ENCODE results near the gene CUEDC1. TPM values are rescaled to one million over a fixed set of nuclear protein-coding genes. Genes with fewer than 3 reads are reported as not detected.

The CUEDC1 gene
- total and polyA plus RNA-seq, 2 of the 13 experiments (the other 11 are each of a cell fraction or from before 2014, with no cell fraction given) = 7.4 to 12.9 TPM

DNA sequence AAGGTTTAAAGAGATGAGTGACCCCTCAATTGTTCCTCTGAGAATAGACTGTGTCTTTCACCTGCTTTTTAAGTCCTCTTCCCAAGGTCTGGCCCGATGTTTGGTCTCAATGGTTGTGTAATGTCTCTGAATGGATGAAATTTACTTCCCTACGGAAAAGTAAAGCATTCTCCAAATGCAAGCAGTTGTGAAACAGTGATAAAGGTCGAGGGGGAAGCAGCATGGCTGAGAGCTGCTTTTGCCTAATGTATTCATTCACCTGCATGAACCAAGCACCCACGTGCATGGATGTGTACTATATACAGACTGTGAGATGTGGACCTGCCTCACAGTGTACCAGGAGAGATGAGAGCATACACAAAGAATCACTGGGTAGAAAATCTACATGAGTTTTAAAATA, 116.8 kb downstream of the CUEDC1 start:
- H4K20me1 ChIP-seq (ENCODE audit: insufficient read depth, low read length) = no peaks in the 10 kb centered on the region
- CTCF ChIA-PET (ENCODE audit: low intra/inter-chr PET ratio, low total read pairs) = no interaction called here
- peak; percentile 90 for FAIRE-seq
- H3K4me1 ChIP-seq (ENCODE audit: insufficient read depth, low read length) = peaks cover 74% of the 10 kb centered on the region
- H3K36me3 ChIP-seq (replicated peaks in 1 of 2; ENCODE audit: control insufficient read depth in 1 of 2, insufficient read depth in 2 of 2, low read length in 2 of 2) = peaks cover 11 to 32% of the 10 kb centered on the region in 2 experiments
- no peaks in the 10 kb centered on the region for H3K27me3 ChIP-seq (ENCODE audit: control insufficient read depth in 1 of 2, insufficient read depth in 2 of 2, low read length in 2 of 2)
- peak overlapping the region; percentile 60 for H3K27ac ChIP-seq (ENCODE audit: extremely low read length, insufficient read depth, low read length)
- intact Hi-C loops (cut with micrococcal nuclease; ENCODE audit: unreplicated experiment) = loop anchor here (1.0 kb wide), 1 partner anchor 12 kb away; the partner anchor contains the start of gene MRPS23
- peak; percentile 93 for DNase-seq (ENCODE audit: low spot score)
- POLR2A ChIA-PET = interaction anchor here (0.5 to 3.6 kb wide), 9 partner anchors 11 to 753 kb away, joined by 3 to 36 read pairs (median 5); partner anchors contain the start of genes AKAP1, MRPS23 and SRSF1
- H2AFZ ChIP-seq (ENCODE audit: low read length) = no peak overlapping the region
- BruUV-seq (replicated peaks) = no TSS peak
- peak; percentile 93 for ATAC-seq
- peaks cover 7% of the 10 kb centered on the region for H3K79me2 ChIP-seq (ENCODE audit: insufficient read depth, low read length)
- H3K9ac ChIP-seq (ENCODE audit: insufficient read depth, low read depth, low read length) = no peak overlapping the region
- 1% methylated on average over 4 of the region's 4 CpGs for WGBS (ENCODE audit: low lambda C conversion rate)
- H3K9me3 ChIP-seq (ENCODE audit: low read length) = no peaks in the 10 kb centered on the region
- H3K4me2 ChIP-seq (ENCODE audit: low read depth, low read length) = no peak overlapping the region
- no peak overlapping the region for H3K4me3 ChIP-seq (replicated peaks in 1 of 3; ENCODE audit: insufficient read depth in 1 of 3, low read depth in 2 of 3, low read length in 3 of 3)
- in situ Hi-C loops (cut with HindIII; ENCODE audit: extremely low pct_ligation_motif_present, low pct_unique_long_range_greater_than_20kb) = no loop called here
- 0 out of 2 replicates have a peak, but pooled peaks have one; percentile 7 for TF ChIP-seq NFYC (CRISPR knock-in tag; IDR thresholded peaks at IDR 0.05)
- TF ChIP-seq KDM1A (CRISPR knock-in tag; IDR thresholded peaks at IDR 0.05) = 0 out of 2 replicates have a peak, but pooled peaks have one; percentile 52
- peak; percentile 50; the same call in 1 of the 2 replicates for TF ChIP-seq ZNF564 (CRISPR knock-in tag; IDR thresholded peaks at IDR 0.05)
- TF ChIP-seq, protein P1, sequence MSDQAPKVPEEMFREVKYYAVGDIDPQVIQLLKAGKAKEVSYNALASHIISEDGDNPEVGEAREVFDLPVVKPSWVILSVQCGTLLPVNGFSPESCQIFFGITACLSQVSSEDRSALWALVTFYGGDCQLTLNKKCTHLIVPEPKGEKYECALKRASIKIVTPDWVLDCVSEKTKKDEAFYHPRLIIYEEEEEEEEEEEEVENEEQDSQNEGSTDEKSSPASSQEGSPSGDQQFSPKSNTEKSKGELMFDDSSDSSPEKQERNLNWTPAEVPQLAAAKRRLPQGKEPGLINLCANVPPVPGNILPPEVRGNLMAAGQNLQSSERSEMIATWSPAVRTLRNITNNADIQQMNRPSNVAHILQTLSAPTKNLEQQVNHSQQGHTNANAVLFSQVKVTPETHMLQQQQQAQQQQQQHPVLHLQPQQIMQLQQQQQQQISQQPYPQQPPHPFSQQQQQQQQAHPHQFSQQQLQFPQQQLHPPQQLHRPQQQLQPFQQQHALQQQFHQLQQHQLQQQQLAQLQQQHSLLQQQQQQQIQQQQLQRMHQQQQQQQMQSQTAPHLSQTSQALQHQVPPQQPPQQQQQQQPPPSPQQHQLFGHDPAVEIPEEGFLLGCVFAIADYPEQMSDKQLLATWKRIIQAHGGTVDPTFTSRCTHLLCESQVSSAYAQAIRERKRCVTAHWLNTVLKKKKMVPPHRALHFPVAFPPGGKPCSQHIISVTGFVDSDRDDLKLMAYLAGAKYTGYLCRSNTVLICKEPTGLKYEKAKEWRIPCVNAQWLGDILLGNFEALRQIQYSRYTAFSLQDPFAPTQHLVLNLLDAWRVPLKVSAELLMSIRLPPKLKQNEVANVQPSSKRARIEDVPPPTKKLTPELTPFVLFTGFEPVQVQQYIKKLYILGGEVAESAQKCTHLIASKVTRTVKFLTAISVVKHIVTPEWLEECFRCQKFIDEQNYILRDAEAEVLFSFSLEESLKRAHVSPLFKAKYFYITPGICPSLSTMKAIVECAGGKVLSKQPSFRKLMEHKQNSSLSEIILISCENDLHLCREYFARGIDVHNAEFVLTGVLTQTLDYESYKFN (CRISPR knock-in tag; conservative IDR thresholded peaks at IDR 0.05) = peak; percentile 94
- TF ChIP-seq ZIK1 (CRISPR knock-in tag; IDR thresholded peaks at IDR 0.05; ENCODE audit: borderline replicate concordance, low read depth) = peak; percentile 61; the same call in 1 of the 2 replicates
- peak; percentile 60; the same call in 1 of the 2 replicates for TF ChIP-seq ZNF746 (CRISPR knock-in tag; IDR thresholded peaks at IDR 0.05)
- peak; percentile 93 for TF ChIP-seq DPF2 (CRISPR knock-in tag; IDR thresholded peaks at IDR 0.05; ENCODE audit: borderline replicate concordance, low read depth)
- TF ChIP-seq, protein P2, sequence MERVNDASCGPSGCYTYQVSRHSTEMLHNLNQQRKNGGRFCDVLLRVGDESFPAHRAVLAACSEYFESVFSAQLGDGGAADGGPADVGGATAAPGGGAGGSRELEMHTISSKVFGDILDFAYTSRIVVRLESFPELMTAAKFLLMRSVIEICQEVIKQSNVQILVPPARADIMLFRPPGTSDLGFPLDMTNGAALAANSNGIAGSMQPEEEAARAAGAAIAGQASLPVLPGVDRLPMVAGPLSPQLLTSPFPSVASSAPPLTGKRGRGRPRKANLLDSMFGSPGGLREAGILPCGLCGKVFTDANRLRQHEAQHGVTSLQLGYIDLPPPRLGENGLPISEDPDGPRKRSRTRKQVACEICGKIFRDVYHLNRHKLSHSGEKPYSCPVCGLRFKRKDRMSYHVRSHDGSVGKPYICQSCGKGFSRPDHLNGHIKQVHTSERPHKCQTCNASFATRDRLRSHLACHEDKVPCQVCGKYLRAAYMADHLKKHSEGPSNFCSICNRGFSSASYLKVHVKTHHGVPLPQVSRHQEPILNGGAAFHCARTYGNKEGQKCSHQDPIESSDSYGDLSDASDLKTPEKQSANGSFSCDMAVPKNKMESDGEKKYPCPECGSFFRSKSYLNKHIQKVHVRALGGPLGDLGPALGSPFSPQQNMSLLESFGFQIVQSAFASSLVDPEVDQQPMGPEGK (CRISPR knock-in tag; IDR thresholded peaks at IDR 0.05) = peak; percentile 67
- TF ChIP-seq, protein P3, sequence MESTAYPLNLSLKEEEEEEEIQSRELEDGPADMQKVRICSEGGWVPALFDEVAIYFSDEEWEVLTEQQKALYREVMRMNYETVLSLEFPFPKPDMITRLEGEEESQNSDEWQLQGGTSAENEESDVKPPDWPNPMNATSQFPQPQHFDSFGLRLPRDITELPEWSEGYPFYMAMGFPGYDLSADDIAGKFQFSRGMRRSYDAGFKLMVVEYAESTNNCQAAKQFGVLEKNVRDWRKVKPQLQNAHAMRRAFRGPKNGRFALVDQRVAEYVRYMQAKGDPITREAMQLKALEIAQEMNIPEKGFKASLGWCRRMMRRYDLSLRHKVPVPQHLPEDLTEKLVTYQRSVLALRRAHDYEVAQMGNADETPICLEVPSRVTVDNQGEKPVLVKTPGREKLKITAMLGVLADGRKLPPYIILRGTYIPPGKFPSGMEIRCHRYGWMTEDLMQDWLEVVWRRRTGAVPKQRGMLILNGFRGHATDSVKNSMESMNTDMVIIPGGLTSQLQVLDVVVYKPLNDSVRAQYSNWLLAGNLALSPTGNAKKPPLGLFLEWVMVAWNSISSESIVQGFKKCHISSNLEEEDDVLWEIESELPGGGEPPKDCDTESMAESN (CRISPR knock-in tag; conservative IDR thresholded peaks at IDR 0.05) = peak; percentile 46; the same call in 1 of the 2 replicates
- no peak for TF ChIP-seq ATM (IDR thresholded peaks at IDR 0.05; ENCODE audit: borderline replicate concordance)
- peak; percentile 54; the same call in 1 of the 2 replicates for TF ChIP-seq GFI1 (CRISPR knock-in tag; IDR thresholded peaks at IDR 0.05; ENCODE audit: borderline replicate concordance)
- no peak for TF ChIP-seq MAFF (IDR thresholded peaks at IDR 0.05; ENCODE audit: low read depth, low read length)
- peak; percentile 97 for TF ChIP-seq ELF3 (CRISPR knock-in tag; IDR thresholded peaks at IDR 0.05)

All from HepG2 (cell line).